GM12878 (cell line): Measurements from ENCODE around the gene ZBTB34. TPM values are rescaled to one million over a fixed set of nuclear protein-coding genes. Genes with fewer than 3 reads are reported as not detected.

Source experiments
- ATAC-seq: fragments of 200-7000 bp; cut with Tn5 transposase; 3 replicates; pipeline ENCODE4 v1.9.1; 2020; ENCODE audit warnings: mild to moderate bottlenecking, moderate library complexity
- BruUV-seq: library from RNA; stranded (reverse); fragments of 400-500 nt; replicated peaks from 2 replicates; lab custom pipeline; 2021; lab: Mats Ljungman, UMichigan
- CTCF ChIA-PET: fragments of 300-600 bp; sonication (Branson Sonifier 250); formaldehyde crosslinking; extraction: SDS; loops from one replicate; lab custom pipeline; 2021; ENCODE audit warnings: inconsistent platforms; lab: Yijun Ruan, JAX
- POLR2A ChIA-PET: fragments of 350-600 bp; formaldehyde crosslinking; extraction: SDS; loops from one replicate; lab custom pipeline; 2021; ENCODE audit warnings: inconsistent platforms; lab: Charles Lee
- RAD21 ChIA-PET: fragments of 300-600 bp; sonication (Branson Sonifier 250); formaldehyde crosslinking; loops from one replicate; lab custom pipeline; 2023; ENCODE audit warnings: antibody characterized with exemption; ENCODE audit not compliant: unreplicated experiment; lab: Charles Lee
- SMC1A ChIA-PET: fragments of 300-600 bp; sonication (Branson Sonifier 250); formaldehyde crosslinking; loops from one replicate; lab custom pipeline; 2023; ENCODE audit not compliant: unreplicated experiment, uncharacterized antibody; lab: Charles Lee
- DNase-seq: peaks from one replicate; pipeline ENCODE4 v3.0.0-alpha.2; 2011; ENCODE audit warnings: low read depth, low spot score
- FAIRE-seq: peaks from 3 replicates; lab custom pipeline; 2011; peaks lifted over from hg19 to GRCh38; lab: Jason Lieb, UNC
- H2AFZ ChIP-seq: 2 replicates; pipeline ENCODE4 v1.6.0; 2011; ENCODE audit warnings: low read depth, low read length, control low read depth; ENCODE audit not compliant: control insufficient read depth
- H3K27ac ChIP-seq: 2 replicates; pipeline ENCODE4 v1.5.1; 2011; ENCODE audit warnings: control low read depth; ENCODE audit not compliant: control insufficient read depth, insufficient read depth
- H3K27me3 ChIP-seq, 2 experiments: replicated peaks in 1 of 2; 2 replicates each; pipeline versions ENCODE4 v1.6.0 to v1.6.1; 2011; ENCODE audit warnings: low read length in 1 of 2; ENCODE audit not compliant: control insufficient read depth in 2 of 2, insufficient read depth in 2 of 2
- H3K36me3 ChIP-seq, 2 experiments: 2 replicates each; pipeline ENCODE4 v1.5.1; 2011; ENCODE audit warnings: low read length in 1 of 2; ENCODE audit not compliant: control insufficient read depth in 2 of 2, insufficient read depth in 2 of 2
- H3K4me1 ChIP-seq: 2 replicates; pipeline ENCODE4 v1.6.1; 2011; ENCODE audit warnings: mild to moderate bottlenecking, low read length, moderate library complexity, mixed read lengths; ENCODE audit not compliant: control insufficient read depth, insufficient read depth
- H3K4me2 ChIP-seq: 2 replicates; pipeline ENCODE4 v1.6.0; 2011; ENCODE audit warnings: control low read depth; ENCODE audit not compliant: control insufficient read depth, insufficient read depth
- H3K4me3 ChIP-seq: fragments of 200-600 bp; sonication (generic); 2 replicates; pipeline ENCODE4 v1.5.1; 2016
- H3K79me2 ChIP-seq: 2 replicates; pipeline ENCODE4 v1.6.0; 2011; ENCODE audit warnings: low read length; ENCODE audit not compliant: control insufficient read depth, insufficient read depth
- H3K9ac ChIP-seq: 2 replicates; pipeline ENCODE4 v1.8.0; 2011; ENCODE audit warnings: low read length, control low read depth, mixed read lengths; ENCODE audit not compliant: control insufficient read depth, insufficient read depth
- H3K9me3 ChIP-seq: replicated peaks from 3 replicates; pipeline ENCODE4 v1.5.1; 2011; ENCODE audit warnings: mild to moderate bottlenecking, low read length; ENCODE audit not compliant: control insufficient read depth, insufficient read depth
- H4K20me1 ChIP-seq: 2 replicates; pipeline ENCODE4 v1.6.0; 2011; ENCODE audit not compliant: control insufficient read depth, insufficient read depth
- BCL11A ChIP-seq: IDR thresholded peaks from 2 replicates; pipeline ENCODE4 v1.6.1; 2011; ENCODE audit warnings: low read depth, low read length
- BRCA1 ChIP-seq: IDR thresholded peaks from 2 replicates; pipeline ENCODE4 v1.6.1; 2011; ENCODE audit warnings: low read depth, low read length, improper control_type of control experiment
- HDGF ChIP-seq: fragments of 450-650 bp; IDR thresholded peaks from 2 replicates; pipeline ENCODE4 v1.6.1; 2016; ENCODE audit warnings: antibody characterized with exemption
- JUND ChIP-seq: IDR thresholded peaks from 2 replicates; pipeline ENCODE4 v1.6.1; 2012; ENCODE audit warnings: low read depth, mild to moderate bottlenecking, low read length, improper control_type of control experiment, moderate library complexity
- PML ChIP-seq: IDR thresholded peaks from 2 replicates; pipeline ENCODE4 v1.6.1; 2012; ENCODE audit warnings: low read length, inconsistent platforms
- POLR2A ChIP-seq: IDR thresholded peaks from 2 replicates; pipeline ENCODE4 v1.6.1; 2011; ENCODE audit warnings: low read depth, mild to moderate bottlenecking, low read length
- POLR2AphosphoS5 ChIP-seq: IDR thresholded peaks from 2 replicates; pipeline ENCODE4 v1.6.1; 2011; ENCODE audit warnings: mild to moderate bottlenecking, low read length, inconsistent platforms
- RAD51 ChIP-seq: fragments of 450-650 bp; IDR thresholded peaks from 2 replicates; pipeline ENCODE4 v1.6.1; 2016; ENCODE audit warnings: moderate library complexity, mild to moderate bottlenecking, inconsistent platforms
- RUNX3 ChIP-seq: IDR thresholded peaks from 2 replicates; pipeline ENCODE4 v1.6.1; 2012; ENCODE audit warnings: low read length, inconsistent platforms
- SUPT20H ChIP-seq: IDR thresholded peaks from 2 replicates; pipeline ENCODE4 v1.6.1; 2011; ENCODE audit warnings: low read depth, mild to moderate bottlenecking, low read length, moderate library complexity, borderline replicate concordance; ENCODE audit not compliant: control insufficient read depth
- ZSCAN29 ChIP-seq: fragments of 450-650 bp; IDR thresholded peaks from 2 replicates; pipeline ENCODE4 v1.6.1; 2017; ENCODE audit warnings: mild to moderate bottlenecking, moderate library complexity
- WGBS: methylation state at CpG from one replicate; pipeline ENCODE4 v1.1.6; 2016; ENCODE audit warnings: low lambda C conversion rate; ENCODE audit not compliant: insufficient replicate concordance, insufficient coverage; ENCODE audit errors: missing lambda C conversion rate; 5-methylcytosine and 5-hydroxymethylcytosine counted together
- in situ Hi-C: fragments of 300-500 bp; cut with MboI; formaldehyde crosslinking; loops from 9 replicates; pipeline ENCODE4 v1.14.3; 2018; ENCODE audit warnings: mixed read lengths
- intact Hi-C: fragments of 100-400 bp; cut with micrococcal nuclease; formaldehyde crosslinking; loops from one replicate; pipeline ENCODE4 v1.14.2; 2022; ENCODE audit not compliant: unreplicated experiment
- polyA plus RNA-seq, 11 experiments: library from polyadenylated mRNA; depleted of rRNA in 4 of 11; unstranded in 6 of 11; stranded (reverse) in 5 of 11; fragments of >200 nt; fragmentation: Nextera tagmentation in 4 of 11; fragmentation: Illumina TruSeq in 1 of 11; extraction: Ambion mirVana in 4 of 11; extraction: Trizol in 1 of 11; gene quantifications; 1 replicate in 1 of 11; 2 replicates in 10 of 11; pipeline versions ENCODE4 v1.2.1 to v1.2.3, GENCODE V29; 2011 to 2016; ENCODE audit warnings: inconsistent platforms in 2 of 11, missing spikeins in 2 of 11, low read depth in 1 of 11
- total RNA-seq, 4 experiments: library from RNA; depleted of rRNA in 3 of 4; stranded (reverse); fragments of >200 nt in 3 of 4; fragmentation: Illumina TruSeq in 1 of 4; extraction: Trizol in 1 of 4; gene quantifications; 2 replicates each; pipeline versions ENCODE4 v1.2.1 to v1.2.3, GENCODE V29; 2013 to 2021
- TF ChIP-seq, protein P1 (sequence below): fragments of 450-650 bp; IDR thresholded peaks from 2 replicates; pipeline ENCODE4 v1.6.1; 2018; ENCODE audit warnings: mild to moderate bottlenecking, low read depth, moderate library complexity; ENCODE audit not compliant: partially characterized antibody

ZBTB34 gene
- total and polyA plus RNA-seq, 10 of the 15 experiments (the other 5 are each of a cell fraction or from before 2014, with no cell fraction given): 0.71 to 11.3 (median 3.8) TPM

GRCh38 chr9:126876531-126876930 is 16.1 kb downstream of the ZBTB34 start:
- H3K27me3 ChIP-seq: no peaks in the 10 kb centered on the region
- intact Hi-C loops: no loop called here
- TF ChIP-seq, protein P1, sequence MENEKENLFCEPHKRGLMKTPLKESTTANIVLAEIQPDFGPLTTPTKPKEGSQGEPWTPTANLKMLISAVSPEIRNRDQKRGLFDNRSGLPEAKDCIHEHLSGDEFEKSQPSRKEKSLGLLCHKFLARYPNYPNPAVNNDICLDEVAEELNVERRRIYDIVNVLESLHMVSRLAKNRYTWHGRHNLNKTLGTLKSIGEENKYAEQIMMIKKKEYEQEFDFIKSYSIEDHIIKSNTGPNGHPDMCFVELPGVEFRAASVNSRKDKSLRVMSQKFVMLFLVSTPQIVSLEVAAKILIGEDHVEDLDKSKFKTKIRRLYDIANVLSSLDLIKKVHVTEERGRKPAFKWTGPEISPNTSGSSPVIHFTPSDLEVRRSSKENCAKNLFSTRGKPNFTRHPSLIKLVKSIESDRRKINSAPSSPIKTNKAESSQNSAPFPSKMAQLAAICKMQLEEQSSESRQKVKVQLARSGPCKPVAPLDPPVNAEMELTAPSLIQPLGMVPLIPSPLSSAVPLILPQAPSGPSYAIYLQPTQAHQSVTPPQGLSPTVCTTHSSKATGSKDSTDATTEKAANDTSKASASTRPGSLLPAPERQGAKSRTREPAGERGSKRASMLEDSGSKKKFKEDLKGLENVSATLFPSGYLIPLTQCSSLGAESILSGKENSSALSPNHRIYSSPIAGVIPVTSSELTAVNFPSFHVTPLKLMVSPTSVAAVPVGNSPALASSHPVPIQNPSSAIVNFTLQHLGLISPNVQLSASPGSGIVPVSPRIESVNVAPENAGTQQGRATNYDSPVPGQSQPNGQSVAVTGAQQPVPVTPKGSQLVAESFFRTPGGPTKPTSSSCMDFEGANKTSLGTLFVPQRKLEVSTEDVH: no peak
- no peak for TF ChIP-seq HDGF
- no peak for TF ChIP-seq RUNX3
- no peak for TF ChIP-seq RAD51
- TF ChIP-seq BRCA1: no peak
- no peak for TF ChIP-seq PML
- no peak for TF ChIP-seq SUPT20H
- TF ChIP-seq POLR2AphosphoS5: no peak
- TF ChIP-seq JUND: no peak
- TF ChIP-seq POLR2A: no peak
- TF ChIP-seq BCL11A: no peak
- no peak for TF ChIP-seq ZSCAN29
- TF ChIP-seq, all 136 proteins: peak for 0
- no peak for FAIRE-seq
- H3K4me1 ChIP-seq: peaks cover 11% of the 10 kb centered on the region; the same call in 1 of the 2 replicates
- no peak overlapping the region for H3K4me3 ChIP-seq
- ChIA-PET CTCF (no interaction called here), RAD21 (no interaction called here), SMC1A (interaction anchor here (1.0 kb wide), 1 partner anchor 11 kb away, joined by 4 read pairs; no protein-coding TSS in a partner anchor), POLR2A (no interaction called here)
- BruUV-seq: no TSS peak
- H3K4me2 ChIP-seq: no peak overlapping the region
- in situ Hi-C loops: no loop called here
- H3K36me3 ChIP-seq: peaks cover 10 to 17% of the 10 kb centered on the region in 2 experiments
- H2AFZ ChIP-seq: no peak overlapping the region
- H3K79me2 ChIP-seq: peaks cover 2% of the 10 kb centered on the region
- no peaks in the 10 kb centered on the region for H3K9me3 ChIP-seq
- ATAC-seq: no peak
- 94% methylated on average over 4 of the region's 4 CpGs for WGBS
- H4K20me1 ChIP-seq: no peaks in the 10 kb centered on the region
- no peak overlapping the region for H3K27ac ChIP-seq
- DNase-seq: no peak
- no peak overlapping the region for H3K9ac ChIP-seq
